NCI-H524 (cell line): ENCODE data around the gene SLC10A4.
A peak's percentile ranks its signal among the peaks of the same experiment; 100 is the strongest.

Experiments
- DNase-seq, 2 experiments: peaks; one replicate each; lab custom pipeline; 2025; lab: John Stamatoyannopoulos, UW

SLC10A4 gene

GRCh38 chr4:48489683-48490011, 6.5 kb downstream of the SLC10A4 start:
- DNase-seq = no peak

DNA sequence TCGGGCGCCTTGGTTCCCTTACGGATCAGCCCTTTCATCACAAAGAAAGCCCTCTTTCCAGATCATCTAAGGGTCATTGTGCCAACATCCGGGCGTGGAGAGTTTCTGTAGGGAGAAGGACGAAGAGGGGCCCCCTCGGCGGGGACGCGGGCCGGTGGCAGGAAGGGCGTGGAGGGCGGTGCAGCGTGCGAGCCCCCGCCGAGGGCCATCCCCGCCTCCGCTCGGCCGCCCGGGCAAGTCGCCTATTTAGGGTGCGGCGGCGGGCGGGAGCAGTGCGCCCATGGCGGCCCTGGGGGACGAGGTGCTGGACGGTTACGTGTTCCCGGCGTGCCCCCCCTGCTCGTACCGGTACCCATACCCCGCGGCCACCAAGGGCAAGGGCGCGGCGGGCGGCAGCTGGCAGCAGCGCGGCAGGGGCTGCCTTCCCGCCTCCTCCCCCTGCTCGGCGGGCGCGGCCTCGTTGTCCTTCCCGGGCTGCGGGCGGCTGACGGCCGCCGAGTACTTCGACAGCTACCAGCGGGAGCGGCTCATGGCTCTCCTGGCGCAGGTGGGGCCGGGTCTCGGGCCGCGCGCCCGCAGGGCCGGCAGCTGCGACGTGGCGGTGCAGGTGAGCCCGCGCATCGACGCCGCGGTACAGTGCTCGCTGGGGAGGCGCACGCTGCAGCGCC, 7.0 kb downstream of the SLC10A4 start, which contains the start of gene ZAR1:
Gene ZAR1 (plus strand): TSS at position 241 of the 668 bp plus-strand sequence. CDS start 40 bp downstream, at position 281.
- DNase-seq = peak in 1 of 2 experiments; percentile 32

- DNase-seq = no peak
Observed at GRCh38 chr4:48490680-48491513, 7.8 kb downstream of the SLC10A4 start.

GRCh38 chr4:48491514-48492176, 8.5 kb downstream of the SLC10A4 start:
- no peak for DNase-seq

DNA sequence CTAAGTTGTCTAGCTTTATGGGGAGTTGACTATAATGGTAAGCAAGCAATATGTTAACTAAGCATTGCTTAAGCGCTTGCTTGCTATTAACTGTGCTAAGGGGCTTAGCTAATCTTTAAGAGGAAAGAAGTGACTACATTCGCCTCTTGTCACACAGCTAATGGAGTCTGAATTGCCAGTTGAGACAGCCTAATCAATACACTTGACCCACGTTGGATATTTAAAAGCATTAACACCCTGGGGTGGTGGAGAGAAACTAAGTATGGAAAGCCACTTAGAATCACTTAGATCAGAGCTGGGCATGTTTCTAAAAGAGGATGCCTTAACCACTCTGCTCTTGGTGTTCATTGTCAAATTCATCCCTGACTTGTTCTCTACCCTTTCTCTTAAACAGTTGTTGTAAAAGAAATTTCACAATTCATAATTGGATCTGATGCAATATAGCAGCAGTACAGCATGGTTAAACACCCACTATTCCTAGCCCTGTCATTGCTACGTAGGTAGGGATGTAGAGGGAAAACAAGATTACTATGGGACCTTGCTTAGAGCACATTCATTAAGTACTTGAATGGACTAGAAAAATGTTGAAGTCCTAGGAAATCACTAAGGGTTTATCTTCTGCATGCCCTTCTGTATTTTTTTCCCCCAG, 10.4 kb downstream of the SLC10A4 start:
- no peak for DNase-seq

DNA sequence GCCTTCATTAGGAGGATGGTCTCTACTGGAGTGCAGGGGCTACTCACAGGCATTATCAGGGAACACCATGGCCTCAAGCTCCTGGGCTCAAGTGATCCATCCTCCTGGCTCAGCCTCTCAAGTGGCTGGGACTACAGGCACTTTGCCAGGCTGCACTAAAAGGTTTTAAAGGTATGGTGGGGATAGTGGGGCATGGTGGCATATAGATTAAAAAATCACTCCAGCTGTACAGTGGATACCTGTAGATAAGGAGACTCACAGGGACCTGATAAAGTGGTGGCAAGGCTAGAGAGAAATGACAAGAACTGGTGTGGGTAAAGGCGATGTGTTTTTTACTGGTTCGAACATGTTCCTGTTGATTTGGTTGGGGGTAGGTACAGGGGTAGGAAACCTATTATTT, 12.8 kb downstream of the SLC10A4 start:
- DNase-seq = no peak

- no peak for DNase-seq
Observed at GRCh38 chr4:48498895-48499294, 15.8 kb downstream of the SLC10A4 start.

DNA sequence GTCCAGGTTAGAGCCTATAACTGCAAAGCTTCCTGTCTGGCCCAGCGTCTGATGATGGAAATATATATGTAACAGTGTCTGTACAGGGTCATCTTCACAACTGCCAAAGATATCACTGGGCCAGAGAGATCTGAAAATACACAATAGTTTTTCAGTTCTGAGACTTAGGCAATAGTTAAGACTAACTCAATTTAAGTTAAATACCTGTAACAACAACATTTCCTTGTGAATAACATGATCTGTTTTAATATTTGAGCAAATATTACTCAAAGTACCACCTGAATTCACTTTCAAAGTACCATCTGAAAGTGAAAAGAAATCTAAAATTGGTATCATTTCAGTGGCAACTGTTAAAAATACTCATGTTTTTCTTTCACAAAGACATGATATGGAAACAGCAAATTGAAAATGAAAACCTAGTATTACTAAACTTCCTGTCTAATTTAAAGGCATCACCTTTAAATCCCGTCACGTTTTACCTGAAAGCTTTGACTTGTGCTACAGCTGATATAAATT, 16.5 kb downstream of the SLC10A4 start:
- no peak for DNase-seq

GRCh38 chr4:48503233-48504025, 20.3 kb downstream of the SLC10A4 start:
- DNase-seq = no peak

GRCh38 chr4:48504026-48504330, 20.8 kb downstream of the SLC10A4 start:
- DNase-seq = no peak

- DNase-seq = no peak
Observed at GRCh38 chr4:48504352-48504751, 21.2 kb downstream of the SLC10A4 start.

GRCh38 chr4:48506716-48507115, 23.6 kb downstream of the SLC10A4 start:
- DNase-seq = no peak

DNA sequence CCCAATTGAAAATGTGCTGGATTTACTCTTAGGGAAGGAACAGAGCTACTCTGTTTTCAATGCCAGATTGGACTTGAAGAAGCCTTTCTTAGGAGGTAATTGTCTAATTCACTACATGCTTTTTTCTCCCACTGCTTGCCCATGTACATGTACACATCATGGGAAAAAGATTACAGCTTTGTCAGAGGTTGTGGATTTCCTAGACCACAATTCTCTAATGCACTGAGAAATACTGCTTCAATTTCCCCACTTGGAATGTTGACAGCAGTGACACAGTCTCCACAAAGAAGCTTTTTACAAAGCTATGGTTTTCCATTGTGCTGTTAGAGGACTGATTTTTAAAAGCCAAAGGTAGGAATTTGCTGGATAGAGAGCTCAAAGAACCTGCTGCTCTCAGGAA, 26.4 kb downstream of the SLC10A4 start:
- DNase-seq = no peak

DNA sequence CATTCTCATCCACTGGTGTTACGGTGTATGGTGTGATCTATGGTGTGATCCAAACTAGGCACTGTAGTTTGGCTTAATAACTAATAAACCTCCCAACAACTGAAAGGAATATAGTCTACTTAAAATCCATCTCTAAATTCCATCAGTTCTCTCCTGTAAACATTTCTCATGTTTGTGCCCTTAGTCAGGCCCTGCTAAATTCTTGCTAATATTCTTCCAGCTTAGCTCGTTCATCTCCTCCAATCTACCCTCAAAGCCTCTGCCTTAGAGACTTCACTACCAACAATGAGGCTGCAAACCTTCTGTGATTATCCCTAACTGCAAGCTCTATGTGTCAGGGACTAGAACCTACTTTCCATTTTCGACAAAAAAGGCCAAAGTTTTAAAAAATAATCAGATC, 35.0 kb downstream of the SLC10A4 start:
- no peak for DNase-seq

GRCh38 chr4:48526406-48526805, 43.3 kb downstream of the SLC10A4 start:
- no peak for DNase-seq

GRCh38 chr4:48538358-48538757, 55.2 kb downstream of the SLC10A4 start:
- DNase-seq = no peak
